GM10248 (cell line): Measurements from ENCODE around the gene PAFAH2.

Experiments
- CTCF ChIA-PET: fragments of 300-600 bp; sonication (Branson Sonifier 250); formaldehyde crosslinking; extraction: SDS; loops from one replicate; lab custom pipeline; 2021; ENCODE audit warnings: antibody characterized with exemption; lab: Yijun Ruan, JAX
- POLR2A ChIA-PET: fragments of 350-650 bp; sonication (Branson Sonifier 250); formaldehyde crosslinking; extraction: SDS; loops from one replicate; lab custom pipeline; 2020; ENCODE audit warnings: antibody characterized with exemption; lab: Yijun Ruan, JAX
- DNase-seq: peaks from one replicate; pipeline ENCODE4 v3.0.0; 2012; ENCODE audit errors: extremely low spot score
- TF ChIP-seq, protein P1 (sequence below): IDR thresholded peaks from 2 replicates; pipeline ENCODE4 v1.5.1; 2012; ENCODE audit warnings: mild to moderate bottlenecking, low read depth; ENCODE audit errors: extremely low read depth, missing control alignments, control extremely low read depth

The PAFAH2 gene

DNA sequence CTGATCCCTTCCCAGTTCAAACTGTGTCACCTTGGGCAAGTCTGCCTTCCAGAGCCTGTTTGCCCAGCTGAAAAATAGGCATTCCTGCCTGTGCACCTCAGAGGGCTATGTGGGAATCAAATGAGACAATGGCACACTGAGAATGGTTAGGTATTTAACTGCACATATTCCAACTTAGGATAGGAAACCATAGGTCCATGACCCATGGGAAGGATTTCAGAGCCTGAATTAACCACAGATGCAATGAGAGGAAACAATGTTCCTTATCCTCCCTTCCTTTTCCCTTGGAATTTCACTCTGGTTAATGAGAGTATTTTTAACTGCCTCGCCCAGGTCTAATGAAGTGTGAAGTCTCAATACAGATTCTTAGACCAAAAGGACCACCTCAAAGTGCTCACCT is 12.7 kb downstream of the PAFAH2 start:
- ChIA-PET POLR2A (no interaction called here), CTCF (no interaction called here)
- TF ChIP-seq, protein P1, sequence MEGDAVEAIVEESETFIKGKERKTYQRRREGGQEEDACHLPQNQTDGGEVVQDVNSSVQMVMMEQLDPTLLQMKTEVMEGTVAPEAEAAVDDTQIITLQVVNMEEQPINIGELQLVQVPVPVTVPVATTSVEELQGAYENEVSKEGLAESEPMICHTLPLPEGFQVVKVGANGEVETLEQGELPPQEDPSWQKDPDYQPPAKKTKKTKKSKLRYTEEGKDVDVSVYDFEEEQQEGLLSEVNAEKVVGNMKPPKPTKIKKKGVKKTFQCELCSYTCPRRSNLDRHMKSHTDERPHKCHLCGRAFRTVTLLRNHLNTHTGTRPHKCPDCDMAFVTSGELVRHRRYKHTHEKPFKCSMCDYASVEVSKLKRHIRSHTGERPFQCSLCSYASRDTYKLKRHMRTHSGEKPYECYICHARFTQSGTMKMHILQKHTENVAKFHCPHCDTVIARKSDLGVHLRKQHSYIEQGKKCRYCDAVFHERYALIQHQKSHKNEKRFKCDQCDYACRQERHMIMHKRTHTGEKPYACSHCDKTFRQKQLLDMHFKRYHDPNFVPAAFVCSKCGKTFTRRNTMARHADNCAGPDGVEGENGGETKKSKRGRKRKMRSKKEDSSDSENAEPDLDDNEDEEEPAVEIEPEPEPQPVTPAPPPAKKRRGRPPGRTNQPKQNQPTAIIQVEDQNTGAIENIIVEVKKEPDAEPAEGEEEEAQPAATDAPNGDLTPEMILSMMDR: no peak
- DNase-seq: no peak

DNA sequence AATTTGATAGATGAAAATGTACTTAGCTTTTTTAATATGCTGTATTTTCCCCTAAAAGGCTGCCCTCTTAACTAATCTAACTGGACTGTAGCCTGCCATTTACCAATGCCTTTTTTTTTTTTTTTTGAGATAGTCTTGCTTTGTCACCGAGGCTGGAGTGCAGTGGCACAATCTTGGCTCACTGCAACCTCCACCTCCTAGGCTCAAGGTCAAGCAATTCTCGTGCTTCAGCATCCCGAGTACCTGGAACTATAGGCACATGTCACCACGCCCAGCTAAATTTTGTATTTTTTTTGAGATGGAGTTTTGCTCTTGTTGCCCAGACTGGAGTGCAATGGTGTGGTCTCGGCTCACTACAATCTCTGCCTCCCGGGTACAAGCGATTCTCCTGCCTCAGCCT is 18.7 kb downstream of the PAFAH2 start:
- no peak for DNase-seq
- TF ChIP-seq, protein P1: no peak
- ChIA-PET POLR2A (no interaction called here), CTCF (interaction anchor here (0.6 to 2.7 kb wide), 4 partner anchors 9 to 491 kb away, joined by 3 to 10 read pairs (median 5); partner anchors contain the start of gene PAFAH2)

DNA sequence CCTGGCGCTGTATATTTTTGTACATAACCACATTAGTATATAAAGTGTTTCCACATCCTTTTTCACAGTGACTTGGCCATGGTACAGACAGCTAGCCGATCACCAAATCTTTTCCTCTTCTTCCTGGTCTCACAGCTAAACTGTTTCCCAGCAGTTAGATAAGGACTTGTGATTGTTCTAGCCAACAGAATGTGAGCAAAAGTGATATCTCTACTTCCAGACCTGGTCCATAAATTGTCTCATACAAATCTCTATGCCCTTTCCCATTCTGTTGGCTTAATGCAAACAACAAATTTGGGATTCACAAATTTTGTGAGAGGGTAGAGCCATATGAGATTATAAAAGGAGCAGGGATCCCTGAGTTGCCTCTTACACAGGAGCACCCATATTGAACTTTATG is 19.5 kb downstream of the PAFAH2 start:
- TF ChIP-seq, protein P1: no peak
- CTCF ChIA-PET: interaction anchor here (2.0 kb wide), 2 partner anchors 10 to 19 kb away, joined by 5 read pairs; partner anchors contain the start of gene PAFAH2
- POLR2A ChIA-PET: no interaction called here

DNA sequence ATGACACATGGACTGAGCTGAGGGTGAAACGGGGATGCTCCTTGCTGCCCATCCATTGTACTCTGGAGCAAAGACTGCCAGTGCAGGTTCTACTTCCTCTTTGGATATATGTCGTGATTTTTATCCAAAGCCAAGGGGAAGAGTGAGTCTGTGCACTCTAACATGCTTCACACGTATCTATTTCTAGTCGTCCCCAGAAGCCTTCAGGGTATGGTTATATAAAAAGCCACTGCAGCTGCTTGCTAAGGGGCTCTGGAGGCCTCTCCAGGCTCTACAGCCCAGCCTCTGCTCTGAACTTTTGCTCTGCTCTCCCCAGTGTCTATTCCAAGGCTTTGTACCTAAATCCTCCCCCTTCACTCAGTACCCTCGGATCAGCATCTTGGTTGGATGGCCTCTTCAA is 20.1 kb downstream of the PAFAH2 start:
- POLR2A ChIA-PET: no interaction called here
- TF ChIP-seq, protein P1: no peak
- CTCF ChIA-PET: interaction anchor here (0.9 to 2.0 kb wide), 3 partner anchors 9 to 20 kb away, joined by 3 to 5 read pairs (median 5); partner anchors contain the start of gene PAFAH2
- no peak for DNase-seq

More for the DNA sequence above, 19.5 kb downstream of the PAFAH2 start:
- no peak for DNase-seq

DNA sequence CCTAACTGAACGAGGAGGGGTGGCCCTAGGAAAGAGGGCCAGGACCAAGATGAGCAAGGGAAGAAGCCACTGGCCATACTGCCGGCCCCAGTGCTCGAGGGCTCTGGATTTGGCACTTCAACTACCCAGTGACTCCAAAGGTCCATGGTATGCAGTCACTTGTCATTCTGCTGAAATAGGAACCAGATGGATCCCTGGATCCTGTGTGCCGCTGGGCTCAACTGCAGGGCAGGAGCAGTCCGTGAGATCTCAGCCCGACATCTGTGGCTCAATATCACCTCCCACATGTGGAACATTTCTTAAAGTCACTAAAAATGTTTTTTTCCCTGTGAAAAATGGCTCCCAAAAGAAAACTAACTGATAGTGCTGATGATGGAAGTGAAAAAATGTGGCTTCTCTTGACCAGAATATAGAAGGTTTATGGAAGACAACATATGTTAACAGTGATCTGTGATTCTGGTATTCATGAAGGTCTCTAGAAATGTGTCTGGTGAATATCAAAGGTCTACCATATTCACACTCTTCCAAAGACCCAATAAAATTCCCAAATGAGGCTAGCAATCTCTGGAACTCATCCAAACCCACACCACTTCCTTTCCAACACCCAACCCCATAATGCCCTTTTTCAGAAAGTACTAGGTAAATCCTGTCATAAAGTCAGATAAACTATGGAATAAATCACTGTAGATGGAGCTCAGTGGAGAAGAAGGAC is 24.1 kb downstream of the PAFAH2 start:
- POLR2A ChIA-PET: interaction anchor here (0.5 kb wide), 1 partner anchor 134 kb away, joined by 3 read pairs; no protein-coding TSS in a partner anchor
- no peak for DNase-seq
- CTCF ChIA-PET: no interaction called here
- TF ChIP-seq, protein P1: no peak

DNA sequence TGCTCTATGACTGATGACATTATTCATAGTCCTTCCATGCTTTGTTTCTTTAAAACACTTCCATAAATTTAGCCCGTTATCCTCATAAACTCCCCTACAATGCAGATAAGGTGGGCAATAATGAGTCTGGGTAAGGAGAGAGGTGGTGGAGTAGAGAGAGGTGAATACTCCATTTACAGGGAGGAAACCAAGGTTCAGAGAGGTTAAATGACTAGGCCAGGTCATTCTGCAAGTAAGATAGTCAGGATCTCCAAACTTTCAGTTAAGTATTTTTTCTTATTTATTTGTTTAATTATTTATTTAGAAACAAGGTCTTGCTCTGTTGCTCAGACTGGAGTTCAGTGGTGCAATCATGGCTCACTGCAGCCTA is 26.1 kb downstream of the PAFAH2 start:
- POLR2A ChIA-PET: no interaction called here
- TF ChIP-seq, protein P1: no peak
- CTCF ChIA-PET: interaction anchor here (0.9 to 2.5 kb wide), 10 partner anchors 10 to 262 kb away, joined by 3 to 13 read pairs (median 4); partner anchors contain the start of genes CEP85 and PAFAH2
- DNase-seq: no peak
